NCI-H128 (cell line): ENCODE measurements around the gene FAM227B.
"Not testable (repeated sequence)": the region's sequence is repeated elsewhere in the genome, so short reads cannot be mapped to it uniquely, and the experiment has no call there.

Experiments used
- DNase-seq: peaks from one replicate; lab custom pipeline; 2025; ENCODE audit not compliant: unreplicated experiment; lab: John Stamatoyannopoulos, UW

FAM227B gene

DNA sequence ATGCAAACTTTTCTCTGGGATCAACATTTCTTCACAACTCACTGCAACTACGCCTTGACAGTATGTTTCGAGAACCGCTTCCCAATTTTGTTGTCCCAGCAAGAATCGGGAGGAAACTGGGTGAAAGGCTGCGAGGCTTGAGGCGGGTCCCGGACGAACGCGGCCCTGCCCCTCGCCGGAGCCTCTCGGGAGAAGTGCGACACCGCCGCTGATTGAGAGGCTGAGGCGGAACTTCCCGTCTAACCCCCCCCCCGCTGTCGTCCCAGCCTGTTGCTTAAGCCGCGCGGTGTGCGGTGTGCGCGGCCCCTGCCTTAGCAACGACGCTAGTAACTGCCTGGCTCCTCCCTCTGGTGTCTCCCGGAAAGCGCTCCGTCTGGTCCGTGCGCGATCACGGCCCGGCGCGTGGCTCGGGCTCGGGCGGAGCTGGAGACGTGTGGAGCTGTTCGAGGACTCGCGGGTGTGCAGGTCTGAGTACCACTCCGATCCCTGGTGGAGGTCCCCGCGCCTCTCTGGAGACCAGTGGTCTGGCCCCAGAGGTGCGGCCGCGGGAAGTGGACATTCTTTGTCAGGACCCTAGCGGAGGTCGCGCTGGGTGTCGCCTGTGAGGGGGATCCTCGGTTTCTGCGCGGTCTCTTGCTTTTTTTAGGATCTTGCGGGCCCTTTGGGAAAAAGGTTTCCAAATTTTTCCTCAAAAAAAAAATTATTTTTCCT is at the start of gene FAM227B, which contains the start of gene DTWD1:
FAM227B (minus strand) TSS at position 161 of the 711 bp plus-strand sequence. CDS start 5,647 bp downstream, outside the sequence.
DTWD1 (plus strand) TSS at position 391 of the 711 bp plus-strand sequence. CDS start 4,120 bp downstream, outside the sequence.
- DNase-seq, result peak; percentile 80

GRCh38 chr15:49669288-49669687 is 48.7 kb upstream of the FAM227B start:
- no peak for DNase-seq

DNA sequence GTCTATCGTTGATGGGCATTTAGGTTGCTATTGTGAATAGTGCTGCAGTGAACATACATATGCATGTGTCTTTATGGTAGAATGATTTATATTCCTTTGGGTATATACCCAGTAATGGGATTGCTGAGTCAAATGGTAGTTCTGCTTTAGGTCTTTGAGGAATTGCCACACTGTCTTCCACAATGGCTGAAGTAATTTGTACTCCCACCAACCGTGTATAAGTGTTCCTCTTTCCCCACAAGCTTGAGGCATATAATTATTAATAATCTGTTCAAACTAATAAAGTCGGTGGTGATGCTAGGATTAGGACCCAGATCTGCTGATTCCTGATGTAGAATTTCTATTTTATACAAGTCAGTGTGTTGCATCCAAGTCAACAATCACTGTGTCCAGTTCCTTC is 45.9 kb upstream of the FAM227B start:
- DNase-seq, result not testable (repeated sequence)

- DNase-seq, result no peak
Observed at GRCh38 chr15:49664716-49665115, 44.1 kb upstream of the FAM227B start.

GRCh38 chr15:49656734-49657133 is 36.1 kb upstream of the FAM227B start:
- no peak for DNase-seq

DNA sequence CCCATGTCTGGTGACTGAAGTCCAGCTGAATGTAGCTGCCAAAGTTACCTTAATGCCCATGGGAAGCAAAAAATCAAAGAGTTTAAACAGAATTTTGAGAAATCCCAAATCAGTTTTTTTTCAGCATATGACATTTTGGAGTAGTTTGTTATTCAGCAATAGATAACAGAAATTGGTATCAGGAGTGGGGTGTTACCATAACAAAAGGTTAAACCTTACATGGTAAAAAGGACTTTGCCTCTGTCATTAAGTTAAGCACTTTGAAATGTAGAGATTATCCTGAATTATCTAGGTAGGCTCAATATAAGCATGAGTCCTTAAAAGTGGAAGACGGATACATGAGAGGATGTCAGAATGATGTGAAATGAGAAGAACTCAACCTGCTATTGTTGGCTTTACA is 32.3 kb upstream of the FAM227B start:
- no peak for DNase-seq

DNA sequence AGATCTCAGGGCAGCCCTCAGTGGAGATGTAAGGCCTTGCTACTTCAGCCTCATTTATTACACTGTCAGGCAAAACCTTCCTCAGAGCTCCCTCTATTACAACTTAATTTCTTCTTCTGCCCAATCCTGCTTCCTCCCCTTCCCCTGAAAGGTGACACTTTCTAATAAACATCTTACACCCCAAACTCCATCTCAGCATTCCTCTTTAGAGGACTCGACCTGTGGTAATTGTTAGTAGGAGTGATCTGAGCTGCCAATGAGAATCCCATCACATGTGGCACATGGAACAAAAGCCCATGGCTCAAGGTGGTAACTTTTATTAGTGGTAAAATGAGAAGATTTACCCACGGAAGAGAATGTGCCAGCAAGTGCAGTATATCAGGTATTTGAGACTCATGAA is 30.1 kb upstream of the FAM227B start:
- DNase-seq, result no peak

GRCh38 chr15:49649987-49650386 is 29.4 kb upstream of the FAM227B start:
- no peak for DNase-seq

GRCh38 chr15:49646891-49647290 is 26.3 kb upstream of the FAM227B start:
- no peak for DNase-seq

GRCh38 chr15:49645941-49646340 is 25.3 kb upstream of the FAM227B start:
- DNase-seq, result peak; percentile 44

- DNase-seq, result no peak
Observed at GRCh38 chr15:49645277-49645676, 24.7 kb upstream of the FAM227B start.

DNA sequence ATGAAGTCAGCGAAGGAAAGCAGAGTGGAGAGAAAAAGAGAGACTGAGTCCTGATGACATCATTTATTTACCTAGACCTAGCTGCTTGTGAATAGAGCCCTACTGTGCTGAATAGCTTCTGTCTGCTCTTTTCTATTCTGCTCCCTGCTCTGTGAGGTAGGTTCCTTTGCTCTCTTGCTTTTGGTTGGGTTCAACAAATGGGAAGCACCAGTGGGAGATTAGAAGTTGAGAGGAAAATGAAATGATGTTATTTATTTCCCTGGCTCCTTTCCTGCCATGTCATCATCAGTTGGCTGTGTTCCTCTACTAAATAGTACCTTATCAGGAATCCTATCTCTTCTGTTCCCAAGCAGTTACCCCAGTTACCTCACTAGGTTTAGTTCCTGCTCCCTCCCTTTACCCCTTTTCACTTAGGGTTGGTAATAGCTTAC is 23.8 kb upstream of the FAM227B start:
- no peak for DNase-seq

DNA sequence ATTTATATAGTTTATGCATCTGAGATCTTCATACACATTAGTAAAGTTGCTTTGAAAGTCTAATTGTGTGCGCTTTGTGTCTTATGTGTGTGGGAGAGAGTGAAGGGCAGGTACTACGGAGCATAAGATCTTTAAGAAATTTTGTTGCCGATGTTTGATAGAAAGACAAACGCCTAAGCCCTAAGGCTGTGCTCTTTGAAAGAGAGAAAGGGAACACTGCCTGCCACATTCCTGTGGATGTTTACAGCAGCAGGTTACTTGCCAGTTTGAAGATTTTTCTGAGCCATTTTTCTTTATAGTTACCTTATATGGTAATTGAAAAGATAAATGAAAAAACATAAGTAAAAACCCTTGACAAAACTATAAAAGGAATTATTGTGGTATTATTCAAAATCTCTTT is 17.2 kb upstream of the FAM227B start:
- DNase-seq, result no peak

GRCh38 chr15:49628379-49628778 is 7.8 kb upstream of the FAM227B start:
- DNase-seq, result no peak

GRCh38 chr15:49627407-49627877 is 6.8 kb upstream of the FAM227B start:
- DNase-seq, result no peak

DNA sequence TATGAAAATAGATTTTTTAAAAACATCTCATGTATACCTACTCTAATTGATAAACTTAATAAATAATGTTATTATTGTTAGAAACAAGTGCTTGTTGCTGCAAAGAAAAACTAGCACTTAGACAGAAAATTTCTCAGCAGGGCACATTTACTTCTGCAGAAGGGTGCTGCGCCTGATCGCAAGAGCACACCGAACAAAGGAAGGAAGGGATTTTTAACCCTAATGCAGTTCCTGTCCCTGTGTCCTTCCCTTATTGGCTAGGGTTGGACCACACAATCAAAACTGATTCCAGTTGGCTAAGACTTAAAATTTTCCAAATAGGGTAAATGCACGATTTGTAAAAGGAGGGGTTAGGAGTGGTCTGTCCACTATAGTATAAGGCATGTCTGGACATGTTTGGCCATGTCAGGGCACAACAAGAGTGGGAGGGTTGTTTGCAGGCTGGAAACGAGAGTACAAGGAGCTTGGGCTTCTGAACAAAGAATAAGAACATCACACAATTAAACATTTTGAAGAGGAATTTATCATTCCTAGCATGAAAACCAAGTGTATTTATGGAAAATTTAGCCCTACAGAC is 4.9 kb upstream of the FAM227B start:
- no peak for DNase-seq

DNA sequence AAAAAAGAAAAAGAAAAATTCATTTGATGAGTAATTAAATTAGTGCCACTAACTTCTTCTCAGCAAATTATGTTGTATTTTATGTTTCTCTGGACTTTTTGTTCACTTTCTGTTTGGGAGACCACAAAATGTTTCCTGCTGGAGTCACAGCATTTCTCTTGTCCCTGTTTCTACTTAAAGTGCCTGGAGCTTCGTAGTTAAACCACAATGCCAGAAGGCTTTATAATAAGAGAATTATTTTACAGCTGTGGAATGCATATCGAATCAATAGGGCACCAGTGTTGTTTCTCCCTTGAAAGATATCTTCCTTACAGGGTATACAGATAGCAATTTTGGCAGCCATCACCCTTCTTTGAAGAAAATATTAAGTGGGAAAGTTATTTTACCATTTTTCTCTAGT is 3.4 kb upstream of the FAM227B start:
- no peak for DNase-seq

DNA sequence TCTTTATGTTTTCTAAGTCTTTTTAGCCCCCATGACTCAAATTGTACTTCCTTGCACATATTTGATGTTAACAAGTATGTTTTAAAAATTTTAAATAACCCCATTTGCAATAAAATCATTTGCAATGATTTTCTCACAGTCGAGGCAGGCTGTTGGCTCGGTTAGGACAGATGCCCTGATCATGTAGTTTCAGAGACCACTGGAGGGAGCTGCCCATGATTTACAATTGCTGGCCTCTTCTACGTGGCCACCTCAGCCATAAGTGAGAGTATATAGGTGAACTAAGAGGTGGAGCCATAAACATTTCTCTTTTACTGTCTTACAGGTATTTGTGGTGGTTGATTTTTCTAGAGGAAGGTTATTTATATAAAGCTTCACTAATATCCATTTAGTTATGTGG is 1.9 kb upstream of the FAM227B start:
- DNase-seq, result no peak

- DNase-seq, result no peak
Observed at GRCh38 chr15:49621887-49622286, 1.3 kb upstream of the FAM227B start.

DNA sequence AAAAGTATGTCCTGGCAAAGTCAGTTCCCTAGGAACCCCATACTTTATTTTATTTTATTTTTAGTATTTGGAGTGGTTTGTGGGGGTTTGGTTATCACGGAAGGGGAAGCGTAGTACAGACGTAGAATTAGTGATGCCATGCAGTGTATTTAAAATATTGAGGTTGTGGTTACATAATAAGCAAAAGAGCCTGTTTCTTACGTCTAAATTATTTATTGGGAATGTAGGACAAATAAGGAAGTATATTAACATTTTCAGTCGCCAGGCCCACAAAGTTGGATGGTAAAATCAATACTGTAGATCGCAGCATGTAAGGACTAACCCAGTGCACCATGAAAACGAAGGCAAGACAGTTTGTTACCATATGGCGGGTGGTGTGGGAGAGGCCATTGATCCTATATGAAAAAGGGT is 788 bp upstream of the FAM227B start:
- no peak for DNase-seq

- DNase-seq, result no peak
Observed at GRCh38 chr15:49620199-49620598, 419 bp downstream of the FAM227B start.

- DNase-seq, result no peak
Observed at GRCh38 chr15:49619226-49619625, 1.4 kb downstream of the FAM227B start.
